ENCODE measurements around the gene SDHAF1.

DNA sequence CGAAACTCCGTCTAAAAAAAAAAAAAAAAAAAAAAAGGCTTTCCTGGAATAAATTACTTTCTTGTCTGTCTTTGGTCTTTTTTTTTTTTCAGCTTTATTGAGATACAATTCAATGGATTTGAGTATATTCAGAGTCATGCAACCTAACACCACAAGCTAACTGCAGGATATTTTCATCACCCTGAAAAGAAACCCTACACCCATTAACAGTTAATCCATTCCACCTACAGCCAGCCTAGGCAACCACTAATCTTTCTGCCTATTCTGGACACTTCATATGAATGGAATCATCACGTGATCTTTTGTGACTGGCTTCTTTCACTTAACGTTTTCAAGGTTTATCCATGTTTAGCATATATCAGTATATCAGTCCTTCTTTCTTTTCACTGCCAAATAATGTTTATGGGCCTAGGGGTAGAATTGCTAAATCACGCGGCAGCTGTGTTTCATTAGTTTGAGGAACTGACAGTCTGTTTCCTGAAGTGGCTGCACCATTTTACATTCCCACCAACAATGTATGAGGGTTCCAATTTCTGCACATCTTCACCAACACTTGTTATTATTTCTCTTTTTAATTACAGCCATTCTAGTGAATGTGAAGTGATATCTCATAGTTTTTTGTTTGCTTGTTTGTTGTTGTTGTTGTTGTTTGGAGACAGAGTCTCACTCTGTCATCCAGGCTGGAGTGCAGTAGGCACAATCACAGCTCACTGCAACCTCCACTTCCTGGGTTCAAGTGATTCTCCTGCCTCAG is 38.9 kb upstream of the SDHAF1 start:
- no peak for TF ChIP-seq EZH2 (IDR thresholded peaks at IDR 0.05; ENCODE audit: low read depth)
- TF ChIP-seq CTCF (conservative IDR thresholded peaks at IDR 0.05) = no peak
